NB4 (cell line): ENCODE results near the gene OSBP2.

ENCODE experiments used
- MYC ChIP-seq: IDR thresholded peaks from 2 replicates; pipeline ENCODE4 v1.6.1; 2011; ENCODE audit warnings: low read depth, low read length
- POLR2A ChIP-seq: IDR thresholded peaks from 2 replicates; pipeline ENCODE4 v1.6.1; 2011; ENCODE audit warnings: mild to moderate bottlenecking; ENCODE audit not compliant: insufficient read length; ENCODE audit errors: extremely low read depth
- TF ChIP-seq, protein P1 (sequence below): IDR thresholded peaks from one replicate; pipeline ENCODE4 v1.5.1; 2012; ENCODE audit warnings: low read depth, low read length
- TF ChIP-seq, protein P2 (sequence below): IDR thresholded peaks from 2 replicates; pipeline ENCODE4 v1.6.1; 2011; ENCODE audit warnings: low read depth, low read length

DNA sequence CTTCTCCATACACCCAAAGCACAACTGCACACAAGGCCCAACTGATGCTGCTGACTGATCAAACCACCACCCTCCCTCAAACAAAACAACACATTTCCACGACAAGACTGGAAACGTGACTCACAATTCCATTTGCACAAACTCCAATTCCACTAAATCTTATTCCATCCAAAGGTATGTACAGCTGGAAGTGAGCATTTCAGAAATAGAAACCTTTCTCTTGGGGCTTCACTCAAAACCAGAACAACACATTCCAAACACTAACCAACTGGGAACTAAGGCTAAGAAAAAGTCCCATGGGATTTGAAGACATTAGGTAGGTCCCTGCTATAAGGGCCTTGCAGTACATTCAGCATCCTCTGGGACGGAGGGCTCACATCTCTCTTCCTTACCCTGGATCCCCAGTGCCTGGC, 254.3 kb downstream of the OSBP2 start:
- TF ChIP-seq, protein P1, sequence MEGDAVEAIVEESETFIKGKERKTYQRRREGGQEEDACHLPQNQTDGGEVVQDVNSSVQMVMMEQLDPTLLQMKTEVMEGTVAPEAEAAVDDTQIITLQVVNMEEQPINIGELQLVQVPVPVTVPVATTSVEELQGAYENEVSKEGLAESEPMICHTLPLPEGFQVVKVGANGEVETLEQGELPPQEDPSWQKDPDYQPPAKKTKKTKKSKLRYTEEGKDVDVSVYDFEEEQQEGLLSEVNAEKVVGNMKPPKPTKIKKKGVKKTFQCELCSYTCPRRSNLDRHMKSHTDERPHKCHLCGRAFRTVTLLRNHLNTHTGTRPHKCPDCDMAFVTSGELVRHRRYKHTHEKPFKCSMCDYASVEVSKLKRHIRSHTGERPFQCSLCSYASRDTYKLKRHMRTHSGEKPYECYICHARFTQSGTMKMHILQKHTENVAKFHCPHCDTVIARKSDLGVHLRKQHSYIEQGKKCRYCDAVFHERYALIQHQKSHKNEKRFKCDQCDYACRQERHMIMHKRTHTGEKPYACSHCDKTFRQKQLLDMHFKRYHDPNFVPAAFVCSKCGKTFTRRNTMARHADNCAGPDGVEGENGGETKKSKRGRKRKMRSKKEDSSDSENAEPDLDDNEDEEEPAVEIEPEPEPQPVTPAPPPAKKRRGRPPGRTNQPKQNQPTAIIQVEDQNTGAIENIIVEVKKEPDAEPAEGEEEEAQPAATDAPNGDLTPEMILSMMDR = no peak
- TF ChIP-seq, protein P2, sequence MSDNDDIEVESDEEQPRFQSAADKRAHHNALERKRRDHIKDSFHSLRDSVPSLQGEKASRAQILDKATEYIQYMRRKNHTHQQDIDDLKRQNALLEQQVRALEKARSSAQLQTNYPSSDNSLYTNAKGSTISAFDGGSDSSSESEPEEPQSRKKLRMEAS = no peak
- no peak for TF ChIP-seq POLR2A
- TF ChIP-seq MYC = no peak
